GM21737 (cell line): ENCODE results near the gene TRPC3.

Source experiments
- ATAC-seq: cut with Tn5 transposase; IDR thresholded peaks from one replicate; pipeline ENCODE4 v1.9.1; 2021; ENCODE audit warnings: mild to moderate bottlenecking, moderate library complexity; ENCODE audit not compliant: unreplicated experiment

The TRPC3 gene

GRCh38 chr4:121876070-121876469, 75.8 kb downstream of the TRPC3 start:
- ATAC-seq = no peak

GRCh38 chr4:121875652-121876051, 76.2 kb downstream of the TRPC3 start:
- ATAC-seq = no peak

GRCh38 chr4:121873604-121874003, 78.3 kb downstream of the TRPC3 start:
- no peak for ATAC-seq

GRCh38 chr4:121869841-121870822, 81.7 kb downstream of the TRPC3 start, which contains the start of gene BBS7:
BBS7 (minus strand) TSS chr4:121870474; CDS start chr4:121870313, 161 bp downstream.
- peak; percentile 100 for ATAC-seq

- ATAC-seq = no peak
Measured at GRCh38 chr4:121863799-121864198, 88.1 kb downstream of the TRPC3 start.

GRCh38 chr4:121861426-121861825, 90.4 kb downstream of the TRPC3 start:
- ATAC-seq = no peak

- ATAC-seq = no peak
Measured at GRCh38 chr4:121860121-121860520, 91.7 kb downstream of the TRPC3 start.

- no peak for ATAC-seq
Measured at GRCh38 chr4:121851354-121851753, 100.5 kb downstream of the TRPC3 start.

- no peak for ATAC-seq
Measured at GRCh38 chr4:121846662-121847061, 105.2 kb downstream of the TRPC3 start.

GRCh38 chr4:121842862-121843261, 109.0 kb downstream of the TRPC3 start:
- no peak for ATAC-seq

GRCh38 chr4:121838136-121838535, 113.7 kb downstream of the TRPC3 start:
- no peak for ATAC-seq

- no peak for ATAC-seq
Measured at GRCh38 chr4:121829511-121829910, 122.3 kb downstream of the TRPC3 start.
